Activated naive CD4-positive, alpha-beta T cell treated with anti-CD3 and anti-CD28 coated beads, Interleukin-2, amount 50 U/mL, for 72 hours (primary cell): ENCODE results near the gene OTX1. TPM values are rescaled to one million over a fixed set of nuclear protein-coding genes. Genes with fewer than 3 reads are reported as not detected.

ENCODE experiments used
- ATAC-seq, 2 donors: fragments of 150-1000 bp; cut with Tn5 transposase; 2 replicates each; pipeline ENCODE4 v1.10.0; 2021; ENCODE audit warnings: mild to moderate bottlenecking in 2 of 2, moderate library complexity in 2 of 2
- DNase-seq, 2 donors: peaks; one replicate each; pipeline ENCODE4 v3.0.0; 2021 to 2022; ENCODE audit warnings: low spot score in 2 of 2
- H3K27ac Mint-ChIP-seq, 2 donors: one replicate each; pipeline ENCODE4 v1.8.0; 2022; ENCODE audit warnings: mild to moderate bottlenecking in 2 of 2, mixed read lengths in 2 of 2
- H3K36me3 Mint-ChIP-seq, 2 donors: one replicate each; pipeline ENCODE4 v1.8.0; 2022; ENCODE audit warnings: mixed read lengths in 2 of 2
- H3K9me3 Mint-ChIP-seq, 2 donors: one replicate each; pipeline ENCODE4 v1.8.0; 2022; ENCODE audit warnings: mixed read lengths in 2 of 2
- total RNA-seq, 2 donors: library from RNA; stranded (reverse); gene quantifications; one replicate each; pipeline ENCODE4 v1.2.3, GENCODE V29; 2022

Gene OTX1
- total RNA-seq, 2 donors from 2014 or later, result not detected

- peaks cover 10 to 35% of the 10 kb centered on the region in 2 donors for H3K36me3 Mint-ChIP-seq
- ATAC-seq, result peak in 1 of 2 donors; percentile 19
- peak in 1 of 2 donors; percentile 59 for DNase-seq
- no peak overlapping the region for H3K27ac Mint-ChIP-seq
- H3K9me3 Mint-ChIP-seq, result no peaks in the 10 kb centered on the region
Observed at GRCh38 chr2:63053889-63054602, 3.4 kb downstream of the OTX1 start.

- DNase-seq (peak in 1 of 2 donors; percentile 7), ATAC-seq (no peak)
- H3K36me3 Mint-ChIP-seq, result peaks cover 12 to 36% of the 10 kb centered on the region in 2 donors
- H3K9me3 Mint-ChIP-seq, result no peaks in the 10 kb centered on the region
- no peak overlapping the region for H3K27ac Mint-ChIP-seq
Observed at GRCh38 chr2:63054841-63055225, 4.2 kb downstream of the OTX1 start.

- DNase-seq (peak in 1 of 2 donors; percentile 36), ATAC-seq (no peak)
- H3K27ac Mint-ChIP-seq, result no peak overlapping the region
- H3K9me3 Mint-ChIP-seq, result peaks cover 0 to 3% of the 10 kb centered on the region in 2 donors
- H3K36me3 Mint-ChIP-seq, result peaks cover 17 to 39% of the 10 kb centered on the region in 2 donors
Observed at GRCh38 chr2:63055226-63056106, 4.8 kb downstream of the OTX1 start.

- H3K9me3 Mint-ChIP-seq, result peaks cover 0 to 3% of the 10 kb centered on the region in 2 donors
- DNase-seq, result peak in 1 of 2 donors; percentile 43
- H3K36me3 Mint-ChIP-seq, result peaks cover 17 to 35% of the 10 kb centered on the region in 2 donors
- H3K27ac Mint-ChIP-seq, result no peak overlapping the region
- peak in 1 of 2 donors; percentile 58 for ATAC-seq
Observed at GRCh38 chr2:63056107-63057050, 5.7 kb downstream of the OTX1 start.

- peak in 1 of 2 donors; percentile 8 for DNase-seq
- H3K36me3 Mint-ChIP-seq, result peaks cover 17 to 30% of the 10 kb centered on the region in 2 donors
- H3K9me3 Mint-ChIP-seq, result peaks cover 0 to 3% of the 10 kb centered on the region in 2 donors
- H3K27ac Mint-ChIP-seq, result no peak overlapping the region
- ATAC-seq, result no peak
Observed at GRCh38 chr2:63057249-63058143, 6.9 kb downstream of the OTX1 start.

- peaks cover 17 to 30% of the 10 kb centered on the region in 2 donors for H3K36me3 Mint-ChIP-seq
Observed at GRCh38 chr2:63058144-63058920, 7.7 kb downstream of the OTX1 start.

GRCh38 chr2:63058921-63059792 lies 8.5 kb downstream of the OTX1 start:
- Mint-ChIP-seq H3K27ac (no peak overlapping the region), H3K9me3 (peaks cover 0 to 3% of the 10 kb centered on the region in 2 donors), H3K36me3 (peaks cover 17 to 35% of the 10 kb centered on the region in 2 donors)
- DNase-seq (peak in 1 of 2 donors; percentile 4), ATAC-seq (peak in 1 of 2 donors; percentile 17)

More at GRCh38 chr2:63058144-63058920, 7.7 kb downstream of the OTX1 start:
- DNase-seq (peak in 1 of 2 donors; percentile 19), ATAC-seq (no peak)
- peaks cover 0 to 3% of the 10 kb centered on the region in 2 donors for H3K9me3 Mint-ChIP-seq
- peak overlapping the region in 1 of 2 donors; percentile 44 for H3K27ac Mint-ChIP-seq

GRCh38 chr2:63059793-63060471 lies 9.3 kb downstream of the OTX1 start:
- H3K9me3 Mint-ChIP-seq, result peaks cover 0 to 3% of the 10 kb centered on the region in 2 donors
- peaks cover 17 to 36% of the 10 kb centered on the region in 2 donors for H3K36me3 Mint-ChIP-seq
- DNase-seq (no peak), ATAC-seq (no peak)
- H3K27ac Mint-ChIP-seq, result peak overlapping the region in 1 of 2 donors; percentile 68

- no peak for DNase-seq
- Mint-ChIP-seq H3K27ac (no peak overlapping the region), H3K9me3 (peaks cover 0 to 3% of the 10 kb centered on the region in 2 donors), H3K36me3 (peaks cover 17 to 36% of the 10 kb centered on the region in 2 donors)
- no peak for ATAC-seq
Observed at GRCh38 chr2:63060472-63060991, 9.9 kb downstream of the OTX1 start.

- ATAC-seq (no peak), DNase-seq (no peak)
- H3K27ac Mint-ChIP-seq, result no peak overlapping the region
- H3K9me3 Mint-ChIP-seq, result peaks cover 0 to 3% of the 10 kb centered on the region in 2 donors
- peaks cover 7 to 10% of the 10 kb centered on the region in 2 donors for H3K36me3 Mint-ChIP-seq
Observed at GRCh38 chr2:63064197-63064596, 13.6 kb downstream of the OTX1 start.

- H3K27ac Mint-ChIP-seq, result no peak overlapping the region
- peaks cover 7 to 10% of the 10 kb centered on the region in 2 donors for H3K36me3 Mint-ChIP-seq
- H3K9me3 Mint-ChIP-seq, result peaks cover 0 to 3% of the 10 kb centered on the region in 2 donors
- ATAC-seq (no peak), DNase-seq (no peak)
Observed at GRCh38 chr2:63064661-63065060, 14.0 kb downstream of the OTX1 start.

- H3K27ac Mint-ChIP-seq, result no peak overlapping the region
- H3K36me3 Mint-ChIP-seq, result peaks cover 0 to 6% of the 10 kb centered on the region in 2 donors
- no peaks in the 10 kb centered on the region for H3K9me3 Mint-ChIP-seq
- ATAC-seq (no peak), DNase-seq (no peak)
Observed at GRCh38 chr2:63066265-63066664, 15.6 kb downstream of the OTX1 start.

- Mint-ChIP-seq H3K27ac (no peak overlapping the region), H3K36me3 (peaks cover 0 to 6% of the 10 kb centered on the region in 2 donors), H3K9me3 (no peaks in the 10 kb centered on the region)
- ATAC-seq (no peak), DNase-seq (no peak)
Observed at GRCh38 chr2:63066838-63067237, 16.2 kb downstream of the OTX1 start.
